Activated T-helper 1 cell treated with Interleukin-2 at 50 U/mL for 16 hours (primary cell): ENCODE measurements around the gene PCSK6.

Experiments
- DNase-seq: peaks from one replicate; pipeline ENCODE4 v3.0.0-alpha.2; 2020; ENCODE audit warnings: low read depth

PCSK6 gene

DNA sequence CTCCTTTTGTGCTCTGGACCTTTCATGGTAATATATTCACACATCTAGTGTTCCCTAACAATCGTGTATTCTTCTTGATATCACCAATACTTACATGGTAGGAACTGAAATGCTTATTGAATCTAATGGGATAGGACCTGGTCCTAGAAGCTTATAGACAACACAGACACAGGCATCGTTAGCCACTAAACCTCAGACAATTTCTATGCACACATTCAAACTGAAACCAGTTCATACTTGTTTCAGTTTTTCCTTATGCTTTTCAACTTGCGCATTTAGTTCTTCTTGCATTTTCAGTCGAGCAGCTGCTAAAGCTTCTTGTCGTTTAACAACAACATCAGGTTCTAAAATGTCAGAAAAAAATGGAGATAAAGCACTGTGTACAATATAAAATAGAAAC is 214.5 kb downstream of the PCSK6 start:
- no peak for DNase-seq

- DNase-seq = no peak
Measured at GRCh38 chr15:101273534-101273933, 216.0 kb downstream of the PCSK6 start.

GRCh38 chr15:101272584-101272983 is 216.9 kb downstream of the PCSK6 start:
- DNase-seq = no peak

- no peak for DNase-seq
Measured at GRCh38 chr15:101269479-101270223, 219.9 kb downstream of the PCSK6 start.

GRCh38 chr15:101267320-101268104 is 222.0 kb downstream of the PCSK6 start:
- DNase-seq = no peak

DNA sequence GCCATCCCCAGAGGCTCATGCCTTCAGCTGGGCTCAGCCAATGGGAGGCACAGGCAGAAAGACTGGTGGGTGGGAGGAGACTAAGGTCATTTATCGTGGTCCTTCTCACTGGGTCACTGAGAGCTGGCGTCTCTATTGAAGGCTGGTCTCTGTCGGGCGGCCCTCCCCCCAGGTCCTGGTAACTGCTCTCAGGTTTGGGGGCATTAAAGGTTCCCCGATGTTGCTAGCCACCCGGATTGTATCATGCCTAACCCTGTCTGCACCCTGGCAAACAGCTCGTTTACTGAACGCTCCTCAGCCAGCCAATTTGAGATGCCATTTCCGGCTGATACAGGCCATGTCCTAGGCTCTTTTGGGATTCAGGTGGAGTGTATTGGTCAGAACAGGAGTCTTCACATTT is 222.7 kb downstream of the PCSK6 start:
- DNase-seq = no peak

DNA sequence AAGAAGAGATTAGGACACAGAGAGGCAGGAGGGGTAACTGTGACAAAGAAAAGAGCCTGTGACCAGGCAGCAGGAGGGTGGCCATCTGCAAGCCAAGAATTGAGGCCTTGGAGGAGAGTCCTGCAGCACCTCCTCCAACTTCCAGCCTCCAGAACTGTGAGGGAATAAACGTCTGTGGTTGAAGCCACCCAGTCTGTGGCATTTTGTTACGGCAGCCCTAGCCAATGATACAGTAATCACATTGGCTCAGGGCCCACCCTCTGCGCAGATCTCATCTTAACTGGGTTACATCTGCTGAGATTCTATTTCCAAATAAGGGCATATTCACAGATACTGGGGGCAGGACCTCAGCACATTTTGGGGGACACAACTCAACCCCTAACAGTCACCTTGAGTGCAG is 223.5 kb downstream of the PCSK6 start:
- no peak for DNase-seq

DNA sequence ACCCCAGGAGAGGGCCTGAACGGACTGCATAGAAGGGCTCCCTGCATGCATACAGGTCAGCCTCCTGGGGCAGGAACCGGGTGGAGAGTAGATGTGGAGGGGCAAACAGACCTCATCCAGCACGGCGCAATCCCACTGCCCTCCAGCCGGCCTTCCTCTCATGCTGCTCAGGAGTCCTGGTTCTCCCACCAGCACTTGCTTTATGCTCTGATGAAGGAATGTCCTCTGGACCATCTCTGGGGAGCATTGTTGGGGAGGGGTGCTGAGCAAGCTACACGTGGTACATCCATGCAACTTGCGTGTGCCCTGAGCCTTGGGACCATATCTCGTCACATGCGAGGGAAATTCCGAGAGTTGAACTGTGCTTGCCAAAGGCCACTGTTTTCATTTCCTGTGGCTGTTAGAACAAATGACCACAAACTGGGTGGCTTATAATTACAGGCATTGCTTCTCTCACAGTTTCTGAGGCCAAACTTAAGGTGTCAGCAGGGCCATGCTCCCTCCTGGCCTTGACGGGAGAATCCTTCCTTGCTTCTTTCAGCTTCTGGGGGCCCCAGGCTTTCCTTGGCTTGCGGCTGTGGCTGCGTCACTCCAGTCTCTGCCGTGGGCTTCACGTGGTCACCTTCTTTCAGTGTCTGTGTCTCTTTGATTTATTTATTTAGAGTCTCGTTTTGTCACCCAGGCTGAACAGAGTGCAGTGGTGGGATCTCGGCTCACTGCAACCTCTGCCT is 224.4 kb downstream of the PCSK6 start:
- no peak for DNase-seq

- no peak for DNase-seq
Measured at GRCh38 chr15:101264011-101264410, 225.5 kb downstream of the PCSK6 start.

- no peak for DNase-seq
Measured at GRCh38 chr15:101262551-101262950, 227.0 kb downstream of the PCSK6 start.

DNA sequence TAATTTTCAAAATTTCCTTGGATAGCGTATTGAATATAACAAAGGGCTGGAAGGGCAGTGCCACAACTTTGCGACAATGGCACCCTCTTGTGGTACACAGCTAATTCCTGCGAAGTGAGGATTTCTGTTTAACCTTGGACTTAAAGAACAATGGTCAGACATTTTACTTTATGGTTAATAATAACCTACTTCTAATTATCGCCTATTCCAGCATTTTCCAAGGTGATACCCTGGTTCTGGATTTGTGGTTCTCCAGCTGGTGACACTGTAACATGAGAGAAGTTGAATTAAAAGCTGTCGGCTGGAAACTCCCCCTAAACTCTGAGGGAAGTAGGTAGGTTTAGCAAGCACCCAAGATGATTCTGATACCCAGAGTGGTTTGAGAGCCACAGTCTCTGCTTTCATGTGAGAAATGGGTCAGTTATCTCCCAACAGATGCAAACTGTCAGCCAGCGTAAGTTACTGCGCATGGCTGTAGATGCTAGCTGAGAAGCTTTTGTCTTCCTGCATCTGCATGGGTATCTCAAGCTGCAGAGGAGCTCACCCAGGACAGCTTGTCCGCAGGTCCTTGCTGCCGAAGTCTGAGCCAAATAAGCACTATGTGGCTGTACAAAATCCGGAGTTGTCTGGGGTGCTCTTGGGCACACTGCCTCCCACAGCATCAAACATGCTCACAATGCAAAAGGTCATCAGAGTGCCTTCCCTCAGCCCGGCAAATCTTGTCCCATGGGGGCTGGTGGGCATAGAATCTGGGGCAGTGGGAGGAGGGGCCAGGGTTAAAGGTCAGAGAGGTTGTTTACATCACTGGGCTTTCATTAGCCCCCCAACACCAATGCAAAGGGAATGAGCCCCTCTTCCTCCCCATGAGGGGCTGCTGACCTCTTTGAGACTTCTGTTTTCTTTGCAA is 231.0 kb downstream of the PCSK6 start:
- DNase-seq = peak; percentile 33

DNA sequence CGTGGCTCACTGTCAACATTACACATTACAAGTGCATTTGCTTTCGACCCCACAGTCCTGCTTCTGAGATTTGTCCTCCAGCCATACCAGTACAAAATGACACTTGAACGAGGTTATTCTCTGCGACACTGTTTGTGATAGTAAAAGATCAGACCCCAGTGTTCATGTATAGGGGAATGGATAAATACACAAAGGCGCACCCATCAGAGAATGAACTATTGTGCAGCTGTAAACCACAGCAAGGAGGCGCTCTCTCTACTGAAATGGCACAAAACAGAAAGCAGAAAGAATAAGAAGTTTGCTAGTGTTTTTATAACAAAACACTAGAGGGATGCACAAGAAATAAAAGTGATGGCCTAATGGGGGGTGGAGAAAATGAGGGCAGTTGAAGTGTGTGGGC is 232.8 kb downstream of the PCSK6 start:
- no peak for DNase-seq

GRCh38 chr15:101255615-101256241 is 233.8 kb downstream of the PCSK6 start:
- no peak for DNase-seq

GRCh38 chr15:101255051-101255395 is 234.5 kb downstream of the PCSK6 start:
- DNase-seq = no peak

GRCh38 chr15:101254157-101255050 is 235.1 kb downstream of the PCSK6 start:
- no peak for DNase-seq
